Neural cell (in vitro differentiated cells): ENCODE results near the gene ALX1. TPM values are rescaled to one million over a fixed set of nuclear protein-coding genes. Genes with fewer than 3 reads are reported as not detected.
A peak's percentile ranks its signal among the peaks of the same experiment; 100 is the strongest.

Experiments used
- H2AFZ ChIP-seq: fragments of 200-600, 300-800 bp; sonication (generic), shearing (Covaris generic); 2 replicates; pipeline ENCODE4 v1.6.0; 2014; ENCODE audit warnings: low read depth, mild to moderate bottlenecking, antibody characterized with exemption, low read length, moderate library complexity
- H3F3A ChIP-seq: fragments of 200-600 bp; shearing (Covaris generic); 2 replicates; pipeline ENCODE4 v1.6.1; 2016; ENCODE audit warnings: mild to moderate bottlenecking, moderate library complexity, mixed read lengths, antibody characterized with exemption, low read length; ENCODE audit not compliant: insufficient read depth, poor library complexity, severe bottlenecking
- H3K27ac ChIP-seq: fragments of 200-600, 300-800 bp; sonication (generic), shearing (Covaris generic); 2 replicates; pipeline ENCODE4 v1.5.1; 2014; ENCODE audit warnings: mild to moderate bottlenecking, low read length, moderate library complexity
- H3K27me3 ChIP-seq: fragments of 300-800, 200-600 bp; sonication (generic), shearing (Covaris generic); 2 replicates; pipeline ENCODE4 v1.6.0; 2014; ENCODE audit warnings: mild to moderate bottlenecking, low read depth, low read length, moderate library complexity; ENCODE audit not compliant: insufficient read depth
- H3K36me3 ChIP-seq: fragments of 300-800, 200-600 bp; sonication (generic), shearing (Covaris generic); 2 replicates; pipeline ENCODE4 v1.5.1; 2014; ENCODE audit warnings: mild to moderate bottlenecking, antibody characterized with exemption, low read length, moderate library complexity; ENCODE audit not compliant: insufficient read depth
- H3K4me2 ChIP-seq: fragments of 300-800, 200-600 bp; sonication (generic), shearing (Covaris generic); 2 replicates; pipeline ENCODE4 v1.6.0; 2014; ENCODE audit warnings: mild to moderate bottlenecking, low read length
- H3K4me3 ChIP-seq: fragments of 300-800, 200-600 bp; sonication (generic), shearing (Covaris generic); 2 replicates; pipeline ENCODE4 v1.5.1; 2014; ENCODE audit warnings: mild to moderate bottlenecking, low read length, moderate library complexity
- H3K79me2 ChIP-seq: fragments of 200-600 bp; shearing (Covaris generic); replicated peaks from 2 replicates; pipeline ENCODE4 v1.6.0; 2014; ENCODE audit warnings: mild to moderate bottlenecking, low read length, moderate library complexity; ENCODE audit not compliant: insufficient read depth
- H3K9ac ChIP-seq: fragments of 300-800, 200-600 bp; sonication (generic), shearing (Covaris generic); 2 replicates; pipeline ENCODE4 v1.6.1; 2016; ENCODE audit warnings: mild to moderate bottlenecking, low read length, mixed read lengths
- H3K9me2 ChIP-seq: fragments of 200-600 bp; shearing (Covaris generic); 2 replicates; pipeline ENCODE4 v1.6.1; 2016; ENCODE audit warnings: mild to moderate bottlenecking, low read length, mixed read lengths; ENCODE audit not compliant: insufficient read depth
- H3K9me3 ChIP-seq: fragments of 200-600, 300-800 bp; sonication (generic), shearing (Covaris generic); 2 replicates; pipeline ENCODE4 v1.6.1; 2016; ENCODE audit warnings: mild to moderate bottlenecking, mixed run types, low read length, moderate library complexity, mixed read lengths
- H4K20me1 ChIP-seq: fragments of 200-600 bp; shearing (Covaris generic); 2 replicates; pipeline ENCODE4 v1.6.1; 2016; ENCODE audit warnings: mild to moderate bottlenecking, mixed run types; ENCODE audit not compliant: insufficient read depth
- CTCF ChIP-seq: fragments of 450-650 bp; IDR thresholded peaks from 2 replicates; pipeline ENCODE4 v1.5.1; 2014; ENCODE audit warnings: antibody characterized with exemption, mild to moderate bottlenecking, moderate library complexity; ENCODE audit not compliant: poor library complexity, severe bottlenecking
- EP300 ChIP-seq: fragments of 450-650 bp; conservative IDR thresholded peaks from 2 replicates; pipeline ENCODE4 v1.6.1; 2014; ENCODE audit warnings: antibody characterized with exemption, mild to moderate bottlenecking, moderate library complexity; ENCODE audit not compliant: poor library complexity, severe bottlenecking
- EZH2 ChIP-seq: fragments of 200-600, 300-800 bp; shearing (Covaris generic), sonication (generic); IDR thresholded peaks from 2 replicates; pipeline ENCODE4 v1.6.1; 2014; ENCODE audit warnings: antibody characterized with exemption, low read length, borderline replicate concordance, mild to moderate bottlenecking; ENCODE audit not compliant: insufficient read depth, poor library complexity, severe bottlenecking
- MXI1 ChIP-seq: fragments of 450-650 bp; conservative IDR thresholded peaks from 2 replicates; pipeline ENCODE4 v1.6.1; 2014; ENCODE audit warnings: antibody characterized with exemption, mild to moderate bottlenecking; ENCODE audit not compliant: poor library complexity, severe bottlenecking
- POLR2AphosphoS5 ChIP-seq: IDR thresholded peaks from 2 replicates; pipeline ENCODE4 v1.6.1; 2012
- RAD21 ChIP-seq: fragments of 450-650 bp; conservative IDR thresholded peaks from 2 replicates; pipeline ENCODE4 v1.6.1; 2014; ENCODE audit warnings: antibody characterized with exemption, mild to moderate bottlenecking, moderate library complexity
- REST ChIP-seq: IDR thresholded peaks from 2 replicates; pipeline ENCODE4 v1.6.1; 2012; ENCODE audit warnings: borderline replicate concordance
- SMC3 ChIP-seq: fragments of 450-650 bp; conservative IDR thresholded peaks from 2 replicates; pipeline ENCODE4 v1.6.1; 2014; ENCODE audit warnings: antibody characterized with exemption, mild to moderate bottlenecking, moderate library complexity; ENCODE audit not compliant: poor library complexity
- TAF1 ChIP-seq: IDR thresholded peaks from 2 replicates; pipeline ENCODE4 v1.6.1; 2012; ENCODE audit warnings: low read depth
- polyA plus RNA-seq: library from polyadenylated mRNA; depleted of rRNA; stranded (reverse); fragments of >200 nt; gene quantifications from 2 replicates; pipeline ENCODE4 v1.2.3, GENCODE V29; 2014

Gene ALX1
- polyA plus RNA-seq, 1 donor from 2014 or later = 0.43 TPM

GRCh38 chr12:85273381-85274314, 6.4 kb upstream of the ALX1 start:
- no peak overlapping the region for H3K4me3 ChIP-seq
- no peaks in the 10 kb centered on the region for H4K20me1 ChIP-seq
- H3K79me2 ChIP-seq = no peaks in the 10 kb centered on the region
- no peak overlapping the region for H3K4me2 ChIP-seq
- H3K9ac ChIP-seq = no peak overlapping the region
- peaks cover 15% of the 10 kb centered on the region for H3K9me3 ChIP-seq
- TF ChIP-seq TAF1 (no peak), POLR2AphosphoS5 (peak; percentile 43)
- H3K9me2 ChIP-seq = no peaks in the 10 kb centered on the region
- H3F3A ChIP-seq = no peaks in the 10 kb centered on the region
- peaks cover 85% of the 10 kb centered on the region for H3K27me3 ChIP-seq
- no peak overlapping the region for H3K27ac ChIP-seq
- no peak overlapping the region for H2AFZ ChIP-seq
- H3K36me3 ChIP-seq = no peaks in the 10 kb centered on the region

- no peaks in the 10 kb centered on the region for H3K9me2 ChIP-seq
- H3K4me2 ChIP-seq = no peak overlapping the region
- H3K9ac ChIP-seq = no peak overlapping the region
- no peaks in the 10 kb centered on the region for H3K36me3 ChIP-seq
- H3K4me3 ChIP-seq = no peak overlapping the region
- H3F3A ChIP-seq = no peaks in the 10 kb centered on the region
- H4K20me1 ChIP-seq = no peaks in the 10 kb centered on the region
- peaks cover 91% of the 10 kb centered on the region for H3K27me3 ChIP-seq
- H3K79me2 ChIP-seq = no peaks in the 10 kb centered on the region
- peaks cover 16% of the 10 kb centered on the region for H3K9me3 ChIP-seq
- TF ChIP-seq EZH2 (no peak), CTCF (no peak), MXI1 (no peak), POLR2AphosphoS5 (peak; percentile 9), EP300 (no peak)
- H2AFZ ChIP-seq = no peak overlapping the region
- no peak overlapping the region for H3K27ac ChIP-seq
Observed at GRCh38 chr12:85274315-85274651, 5.7 kb upstream of the ALX1 start.

- Histone ChIP-seq H3K79me2 (no peaks in the 10 kb centered on the region), H3F3A (no peaks in the 10 kb centered on the region), H3K27ac (no peak overlapping the region), H2AFZ (no peak overlapping the region), H4K20me1 (no peaks in the 10 kb centered on the region), H3K36me3 (no peaks in the 10 kb centered on the region), H3K4me2 (no peak overlapping the region), H3K9me3 (peaks cover 16% of the 10 kb centered on the region), H3K9ac (no peak overlapping the region), H3K27me3 (peaks cover 99% of the 10 kb centered on the region), H3K9me2 (no peaks in the 10 kb centered on the region), H3K4me3 (no peak overlapping the region)
- no peak for TF ChIP-seq MXI1
- TF ChIP-seq REST = no peak
- TF ChIP-seq CTCF = no peak
- TF ChIP-seq SMC3 = no peak
- no peak for TF ChIP-seq POLR2AphosphoS5
- no peak for TF ChIP-seq RAD21
- TF ChIP-seq EZH2 = no peak
Observed at GRCh38 chr12:85275374-85275773, 4.6 kb upstream of the ALX1 start.
